HepG2 (cell line): ENCODE measurements around the gene MLLT10. TPM values are rescaled to one million over a fixed set of nuclear protein-coding genes. Genes with fewer than 3 reads are reported as not detected.

ENCODE experiments used
- DMAP1 ChIP-seq: IDR thresholded peaks from 2 replicates; pipeline ENCODE4 v1.6.1; 2016
- EP300 ChIP-seq, 3 experiments: sonication (generic) in 1 of 3; formaldehyde crosslinking in 1 of 3; IDR thresholded peaks; 2 replicates each; pipeline versions ENCODE4 v1.5.1 to v1.6.1; 2011 to 2020; ENCODE audit warnings: low read depth in 2 of 3, low read length in 2 of 3, borderline replicate concordance in 1 of 3, improper control_type of control experiment in 1 of 3, mild to moderate bottlenecking in 1 of 3, missing genetic modification reagents in 1 of 3, moderate library complexity in 1 of 3
- HDAC1 ChIP-seq: sonication (generic); formaldehyde crosslinking; IDR thresholded peaks from 2 replicates; pipeline ENCODE4 v1.5.1; 2020; ENCODE audit warnings: mild to moderate bottlenecking, missing genetic modification reagents
- KDM2A ChIP-seq: sonication (generic); formaldehyde crosslinking; IDR thresholded peaks from 2 replicates; pipeline ENCODE4 v1.4.0; 2020; ENCODE audit warnings: low read depth, missing genetic modification reagents, borderline replicate concordance
- KDM5A ChIP-seq: fragments of 200-600 bp; sonication (generic); IDR thresholded peaks from 2 replicates; pipeline ENCODE4 v1.7.0; 2018; ENCODE audit warnings: antibody characterized with exemption, mild to moderate bottlenecking, low read length, borderline replicate concordance
- MED13 ChIP-seq: sonication (generic); formaldehyde crosslinking; IDR thresholded peaks from 2 replicates; pipeline ENCODE4 v1.5.0; 2020; ENCODE audit warnings: missing genetic modification reagents
- REPIN1 ChIP-seq: sonication (generic); formaldehyde crosslinking; IDR thresholded peaks from 2 replicates; pipeline ENCODE4 v1.8.0; 2022; ENCODE audit warnings: missing genetic modification reagents, low read depth, mild to moderate bottlenecking, borderline replicate concordance
- REST ChIP-seq, 2 experiments: IDR thresholded peaks; 2 replicates each; pipeline ENCODE4 v1.6.1; 2011 to 2012; ENCODE audit warnings: low read length in 2 of 2, borderline replicate concordance in 1 of 2, low read depth in 1 of 2, mild to moderate bottlenecking in 1 of 2, moderate library complexity in 1 of 2
- SIX4 ChIP-seq: sonication (generic); formaldehyde crosslinking; IDR thresholded peaks from 2 replicates; pipeline ENCODE4 v1.4.0; 2020; ENCODE audit warnings: missing genetic modification reagents
- THYN1 ChIP-seq: sonication (generic); formaldehyde crosslinking; IDR thresholded peaks from 2 replicates; pipeline ENCODE4 v1.8.1; 2023; ENCODE audit warnings: low read depth, mild to moderate bottlenecking, moderate library complexity, missing genetic modification reagents, borderline replicate concordance
- ZBED4 ChIP-seq: sonication (generic); formaldehyde crosslinking; IDR thresholded peaks from 2 replicates; pipeline ENCODE4 v1.4.0; 2020; ENCODE audit warnings: missing genetic modification reagents, borderline replicate concordance
- ZBTB7B ChIP-seq: sonication (generic); formaldehyde crosslinking; IDR thresholded peaks from 2 replicates; pipeline ENCODE4 v1.4.0; 2020; ENCODE audit warnings: missing genetic modification reagents
- ZNF740 ChIP-seq: sonication (generic); formaldehyde crosslinking; IDR thresholded peaks from 2 replicates; pipeline ENCODE4 v1.4.0; 2020; ENCODE audit warnings: missing genetic modification reagents
- polyA plus RNA-seq, 8 experiments: library from polyadenylated mRNA; depleted of rRNA in 3 of 8; stranded (reverse) in 7 of 8; unstranded in 1 of 8; fragments of >200 nt; fragmentation: Illumina TruSeq in 4 of 8; extraction: Trizol in 4 of 8; gene quantifications; 2 replicates each; pipeline versions ENCODE4 v1.2.1 to v1.2.3, GENCODE V29; 2011 to 2016; ENCODE audit warnings: low read depth in 4 of 8, missing spikeins in 1 of 8, mixed read lengths in 1 of 8; ENCODE audit not compliant: insufficient read depth in 1 of 8
- total RNA-seq, 5 experiments: library from RNA; depleted of rRNA; stranded (reverse); fragments of >200 nt; fragmentation: Illumina TruSeq; extraction: Trizol; gene quantifications; 2 replicates each; pipeline ENCODE4 v1.2.3, GENCODE V29; 2016; ENCODE audit warnings: low read depth in 1 of 5
- TF ChIP-seq, protein P1 (sequence below): sonication (generic); formaldehyde crosslinking; IDR thresholded peaks from 2 replicates; pipeline ENCODE4 v1.8.0; 2022; ENCODE audit warnings: mild to moderate bottlenecking, missing genetic modification reagents, moderate library complexity

Gene MLLT10
- total and polyA plus RNA-seq, 2 of the 13 experiments (the other 11 are each of a cell fraction or from before 2014, with no cell fraction given) = 51.3 to 84.1 TPM

DNA sequence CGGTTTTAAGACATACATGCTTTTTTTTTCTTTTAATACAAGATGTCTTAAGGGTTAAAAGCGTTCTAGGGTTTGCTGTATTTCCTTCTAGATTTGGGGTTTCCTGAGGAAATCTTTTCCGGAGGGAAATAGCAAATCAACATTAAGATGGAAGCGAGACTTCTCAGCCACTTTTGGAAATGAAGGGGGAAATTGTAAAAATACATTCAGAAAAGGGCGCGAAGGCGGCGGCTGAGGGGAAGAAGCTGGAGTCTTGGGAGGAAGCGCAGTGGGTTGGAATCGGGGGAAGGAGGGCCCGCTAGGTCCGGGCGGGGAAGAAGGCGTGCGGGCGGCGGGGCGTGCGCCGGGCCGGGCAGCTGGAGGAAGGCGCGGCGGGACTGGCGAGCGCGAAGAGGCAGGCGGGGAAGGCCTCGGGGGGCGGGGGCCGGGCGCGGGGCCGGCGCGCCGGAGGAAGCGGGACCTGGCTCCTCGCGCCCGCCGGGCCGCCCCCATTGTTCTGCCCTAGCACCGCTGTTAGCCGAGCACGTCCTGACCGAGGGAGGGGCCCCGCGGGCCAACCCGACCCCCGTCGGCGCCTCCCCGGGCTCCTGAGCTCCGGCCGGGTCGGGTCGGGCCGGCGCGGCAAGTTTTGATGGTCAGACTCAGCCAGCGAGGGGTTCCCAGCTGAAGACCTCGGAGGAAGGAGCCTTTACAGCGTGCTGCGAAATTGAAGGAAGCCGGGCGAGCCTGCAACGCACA, 7.0 kb upstream of the MLLT10 start (continued):
- TF ChIP-seq ZBED4 (CRISPR knock-in tag) = peak; percentile 98
- TF ChIP-seq, protein P1, sequence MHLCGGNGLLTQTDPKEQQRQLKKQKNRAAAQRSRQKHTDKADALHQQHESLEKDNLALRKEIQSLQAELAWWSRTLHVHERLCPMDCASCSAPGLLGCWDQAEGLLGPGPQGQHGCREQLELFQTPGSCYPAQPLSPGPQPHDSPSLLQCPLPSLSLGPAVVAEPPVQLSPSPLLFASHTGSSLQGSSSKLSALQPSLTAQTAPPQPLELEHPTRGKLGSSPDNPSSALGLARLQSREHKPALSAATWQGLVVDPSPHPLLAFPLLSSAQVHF (CRISPR knock-in tag) = peak; percentile 41; the same call in 1 of the 2 replicates
- peak; percentile 46; the same call in 1 of the 2 replicates for TF ChIP-seq KDM2A (CRISPR knock-in tag)
- no peak for TF ChIP-seq SIX4
- TF ChIP-seq ZNF740 (CRISPR knock-in tag) = peak; percentile 72; the same call in 1 of the 2 replicates
- peak; percentile 75; the same call in 1 of the 2 replicates for TF ChIP-seq MED13 (CRISPR knock-in tag)
- TF ChIP-seq REST (IDR thresholded peaks at IDR 0.05; ENCODE audit: borderline replicate concordance in 1 of 2, low read depth in 1 of 2, low read length in 2 of 2) = peak in 1 of 2 experiments; percentile 57; a peak in 1 of 4 replicates
- no peak for TF ChIP-seq THYN1
- TF ChIP-seq EP300 (IDR thresholded peaks at IDR 0.05; ENCODE audit: low read depth in 2 of 2, low read length in 2 of 2) = 0 out of 4 replicates have a peak, but pooled peaks of 1 of the 2 experiments have one; percentile 37
- TF ChIP-seq EP300 (CRISPR knock-in tag; IDR thresholded peaks at IDR 0.05; ENCODE audit: borderline replicate concordance) = no peak
- TF ChIP-seq ZBTB7B (CRISPR knock-in tag) = peak; percentile 91
- TF ChIP-seq DMAP1 (CRISPR knock-in tag) = peak; percentile 60; the same call in 1 of the 2 replicates
- peak; percentile 39; the same call in 1 of the 2 replicates for TF ChIP-seq KDM5A
- no peak for TF ChIP-seq REPIN1 (CRISPR knock-in tag)
- TF ChIP-seq HDAC1 (CRISPR knock-in tag) = peak; percentile 61
